Measurements from ENCODE around the gene CYBA. TPM values are rescaled to one million over a fixed set of nuclear protein-coding genes. Genes with fewer than 3 reads are reported as not detected.

The CYBA gene
- total RNA-seq, 1 donor = 98.0 TPM

GRCh38 chr16:88696441-88696840, 45.6 kb upstream of the CYBA start:
- no peak for DNase-seq (ENCODE audit: low read depth)
- H3K4me3 ChIP-seq (ENCODE audit: low read depth, low read length) = no peak overlapping the region
- TF ChIP-seq CTCF (IDR thresholded peaks at IDR 0.05; ENCODE audit: insufficient read depth, low read length) = no peak

DNA sequence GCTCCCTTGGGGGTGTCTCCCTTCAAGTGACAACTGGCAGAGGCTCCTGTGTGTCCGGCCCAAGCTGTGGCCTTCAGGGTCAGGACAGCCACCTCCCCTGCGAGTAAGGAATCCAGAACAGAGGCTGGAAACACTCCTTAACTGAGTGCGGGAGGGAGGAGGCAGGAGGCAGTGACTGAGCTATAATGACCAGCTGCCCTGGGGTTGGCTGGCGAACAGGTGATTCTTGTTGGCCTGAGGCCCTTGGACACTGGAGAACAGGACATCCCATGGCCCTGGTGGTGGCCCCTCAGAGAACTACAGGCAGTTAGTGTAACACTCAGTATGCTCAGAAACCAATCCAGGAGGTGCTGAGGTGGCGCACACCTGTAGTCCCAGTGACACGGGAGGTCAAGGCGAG, 44.9 kb upstream of the CYBA start:
- TF ChIP-seq CTCF (IDR thresholded peaks at IDR 0.05; ENCODE audit: insufficient read depth, low read length) = no peak
- no peak for DNase-seq (ENCODE audit: low read depth)
- no peak overlapping the region for H3K4me3 ChIP-seq (ENCODE audit: low read depth, low read length)

GRCh38 chr16:88695218-88695617, 44.4 kb upstream of the CYBA start:
- H3K4me3 ChIP-seq (ENCODE audit: low read depth, low read length) = no peak overlapping the region
- no peak for TF ChIP-seq CTCF (IDR thresholded peaks at IDR 0.05; ENCODE audit: insufficient read depth, low read length)
- no peak for DNase-seq (ENCODE audit: low read depth)

GRCh38 chr16:88694221-88695087, 43.6 kb upstream of the CYBA start:
- H3K4me3 ChIP-seq (ENCODE audit: low read depth, low read length) = no peak overlapping the region
- DNase-seq (ENCODE audit: low read depth) = no peak
- TF ChIP-seq CTCF (IDR thresholded peaks at IDR 0.05; ENCODE audit: insufficient read depth, low read length) = no peak

DNA sequence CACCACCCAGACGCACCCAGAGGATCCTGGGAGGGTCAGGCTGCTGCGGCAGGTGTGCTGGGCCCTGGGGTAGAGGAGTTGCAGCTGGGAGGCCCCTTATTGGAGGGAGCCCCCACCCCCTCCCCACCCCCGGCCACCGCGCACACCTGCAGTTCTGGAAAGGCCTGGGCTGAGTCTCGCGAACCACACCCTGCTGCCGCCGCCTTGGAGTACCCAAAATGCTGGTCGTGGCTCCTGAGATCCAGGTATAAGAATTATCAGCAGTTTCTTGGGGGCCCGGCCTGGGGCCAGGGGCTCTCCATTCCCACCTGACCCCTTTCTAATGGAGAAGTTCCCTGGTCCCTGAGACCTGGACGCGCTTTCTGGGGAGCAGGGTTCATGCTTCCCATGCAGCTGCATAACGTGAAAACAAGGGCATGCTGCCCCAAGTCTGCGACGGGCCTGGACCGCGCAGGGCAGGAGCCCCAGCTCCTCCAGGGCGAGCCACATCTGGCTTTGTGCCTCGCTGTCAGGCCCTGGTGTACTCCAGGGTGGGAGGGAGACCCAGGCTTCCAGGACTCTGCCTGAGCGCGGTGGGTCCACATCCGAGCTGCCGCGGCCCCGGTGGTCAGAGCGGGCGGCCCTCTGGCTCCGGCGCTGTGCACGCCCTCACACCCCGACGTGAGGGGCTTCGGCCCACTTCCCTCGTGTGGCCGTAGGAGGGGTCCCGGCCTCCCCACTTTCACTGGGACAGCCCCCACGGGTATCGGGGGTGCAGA, 42.7 kb upstream of the CYBA start:
- DNase-seq (ENCODE audit: low read depth) = no peak
- TF ChIP-seq CTCF (IDR thresholded peaks at IDR 0.05; ENCODE audit: insufficient read depth, low read length) = no peak
- H3K4me3 ChIP-seq (ENCODE audit: low read depth, low read length) = no peak overlapping the region

DNA sequence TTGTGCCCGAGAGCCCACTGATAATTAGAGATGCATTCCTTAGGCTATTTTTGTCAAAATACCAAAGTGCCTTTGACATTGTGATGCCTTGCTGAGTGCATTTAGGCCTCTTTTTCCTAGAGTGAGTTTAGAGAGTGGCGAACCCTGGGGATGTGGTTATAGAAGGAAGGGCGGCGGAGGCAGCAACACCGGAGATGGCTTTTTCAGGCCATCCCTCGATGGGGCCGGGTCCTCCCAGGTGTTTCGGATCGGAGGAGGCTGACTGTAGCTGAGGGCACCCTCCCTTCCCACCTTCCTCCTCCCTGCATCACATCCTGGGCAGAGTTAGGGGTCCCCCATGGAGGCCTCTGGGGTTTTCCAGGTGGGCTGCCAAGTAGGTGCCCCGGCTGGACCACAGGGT, 42.0 kb upstream of the CYBA start:
- no peak for TF ChIP-seq CTCF (IDR thresholded peaks at IDR 0.05; ENCODE audit: insufficient read depth, low read length)
- no peak overlapping the region for H3K4me3 ChIP-seq (ENCODE audit: low read depth, low read length)

More for the DNA sequence above, 42.0 kb upstream of the CYBA start:
- DNase-seq (ENCODE audit: low read depth) = no peak

Measured in fibroblast of the aortic adventitia (primary cell).